GM19468 (cell line): ENCODE measurements around the gene COMMD10.

Experiments
- ATAC-seq: cut with Tn5 transposase; IDR thresholded peaks from one replicate; pipeline ENCODE4 v1.9.1; 2021; ENCODE audit warnings: mild to moderate bottlenecking, moderate library complexity, moderate number of reproducible peaks; ENCODE audit not compliant: unreplicated experiment; ENCODE audit errors: extremely low read depth

COMMD10 gene

DNA sequence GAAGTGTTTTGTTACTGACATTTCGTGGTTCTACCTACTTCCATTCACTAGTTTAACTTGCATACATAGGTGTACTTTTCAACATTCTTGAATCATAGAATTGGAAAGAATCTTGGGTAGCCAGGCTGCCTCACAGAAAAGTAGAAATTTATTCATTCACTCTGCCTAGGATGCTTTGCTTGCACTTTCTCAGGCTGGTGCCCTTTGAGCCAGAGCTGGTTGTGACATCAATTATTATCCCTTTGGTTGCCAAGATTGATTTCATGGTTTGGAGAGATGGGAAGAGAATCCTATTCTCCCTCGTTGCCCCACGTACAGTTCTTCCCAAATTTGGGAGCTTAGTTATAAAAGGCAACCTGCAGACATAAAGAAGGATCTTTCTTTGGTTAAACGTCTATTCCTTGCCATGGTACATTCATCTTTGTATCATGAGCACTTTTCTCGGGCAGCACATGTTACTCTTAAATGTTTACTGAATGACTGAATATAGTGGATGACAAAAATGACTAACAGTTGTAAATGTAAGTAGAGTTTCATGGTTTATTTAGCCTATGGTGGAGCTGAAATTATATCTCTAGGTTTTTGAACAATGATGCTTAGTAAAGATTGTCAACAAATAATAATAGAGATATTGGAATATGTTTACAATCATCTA lies 195.5 kb downstream of the COMMD10 start:
- no peak for ATAC-seq

DNA sequence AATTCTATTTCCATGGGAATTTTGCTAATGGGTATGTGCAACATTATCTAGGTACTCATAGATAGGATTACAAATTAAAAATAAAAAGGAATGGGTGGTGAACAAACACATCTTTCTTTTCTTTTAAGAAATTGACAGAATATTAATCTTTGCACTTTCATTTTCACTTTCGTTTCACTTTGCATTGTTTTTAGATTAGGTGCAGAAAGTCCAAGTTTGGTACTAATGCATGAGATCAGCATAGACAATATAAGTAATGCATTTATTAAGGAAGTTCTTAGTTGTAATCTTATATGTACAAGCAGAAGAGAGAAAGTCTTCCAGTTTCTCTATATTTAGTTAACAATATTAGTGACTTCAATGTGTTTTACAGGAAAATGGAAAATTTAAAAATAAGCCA lies 196.5 kb downstream of the COMMD10 start:
- ATAC-seq = no peak

DNA sequence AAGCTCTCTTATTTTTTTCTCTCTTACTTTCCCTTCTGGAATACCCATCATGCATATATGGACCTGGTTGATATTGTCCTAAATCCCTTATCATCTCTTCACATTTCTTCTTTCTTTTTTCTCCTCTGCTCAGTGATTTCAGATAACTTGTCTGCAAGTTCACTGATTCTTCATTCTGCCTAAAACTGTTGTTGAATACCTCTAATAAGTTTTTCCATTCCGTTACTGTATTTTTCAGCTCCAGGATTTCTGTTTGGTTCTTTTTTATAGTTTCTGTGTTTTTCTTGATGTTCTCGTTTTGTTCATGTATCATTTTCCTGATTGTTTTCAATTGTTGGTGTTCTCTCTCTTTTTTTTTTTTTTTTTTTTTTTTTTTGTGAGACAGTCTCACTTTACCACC lies 203.7 kb downstream of the COMMD10 start:
- no peak for ATAC-seq

DNA sequence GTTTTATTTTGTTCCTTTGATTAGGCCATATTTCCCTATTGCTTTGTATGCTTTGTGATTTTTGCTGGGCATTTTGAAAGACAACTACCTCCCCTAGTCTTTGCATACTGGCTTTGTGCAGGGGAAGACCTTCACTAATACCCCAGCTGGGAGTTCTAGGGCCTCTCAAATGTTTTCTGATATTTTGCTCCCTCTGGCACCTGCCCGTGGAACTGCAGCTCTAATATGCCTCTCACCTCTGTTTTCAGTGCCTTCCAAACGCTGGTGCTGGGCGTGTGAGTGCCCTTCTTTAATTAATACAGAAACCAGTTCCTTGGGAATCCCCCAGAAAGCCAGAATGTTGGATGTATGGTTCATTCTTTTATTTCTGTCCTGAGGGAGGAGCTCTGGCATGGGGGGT lies 204.5 kb downstream of the COMMD10 start:
- no peak for ATAC-seq

DNA sequence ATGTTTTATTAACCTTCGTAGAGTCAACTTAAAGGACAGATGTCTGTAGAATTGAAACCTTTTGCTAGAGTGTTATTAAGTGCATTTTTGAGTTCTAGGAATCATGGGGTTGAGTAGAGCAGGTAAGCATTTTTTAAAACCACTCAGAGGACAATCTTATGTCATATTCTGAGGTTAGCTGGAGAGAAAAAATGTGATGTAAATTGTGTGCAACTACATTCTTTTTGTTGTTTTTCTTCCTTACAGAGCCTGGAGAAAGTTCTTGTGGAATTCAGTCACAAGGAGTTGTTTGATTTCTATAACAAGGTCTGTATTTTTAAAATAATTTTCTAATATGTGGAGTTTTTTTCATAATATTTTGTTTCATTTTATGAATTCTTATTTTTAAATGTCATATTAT lies 206.4 kb downstream of the COMMD10 start:
- no peak for ATAC-seq

DNA sequence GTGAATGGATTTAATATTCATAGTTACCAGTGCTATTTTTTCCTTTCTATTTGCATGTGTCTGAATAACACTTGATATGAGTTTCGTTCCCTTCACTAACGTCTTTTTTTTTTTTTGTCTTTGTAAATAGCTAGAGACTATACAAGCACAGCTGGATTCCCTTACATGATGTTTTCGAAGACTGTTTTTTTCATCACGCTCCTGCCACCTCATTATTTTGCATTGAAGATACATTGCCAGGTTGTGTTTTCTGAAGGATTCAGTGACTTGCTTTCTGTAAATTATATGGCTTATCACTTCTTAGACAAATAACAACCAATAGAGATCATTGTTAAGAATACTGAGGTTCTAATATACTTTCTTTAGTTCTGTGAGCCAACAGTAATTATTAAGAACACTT lies 207.5 kb downstream of the COMMD10 start:
- no peak for ATAC-seq

DNA sequence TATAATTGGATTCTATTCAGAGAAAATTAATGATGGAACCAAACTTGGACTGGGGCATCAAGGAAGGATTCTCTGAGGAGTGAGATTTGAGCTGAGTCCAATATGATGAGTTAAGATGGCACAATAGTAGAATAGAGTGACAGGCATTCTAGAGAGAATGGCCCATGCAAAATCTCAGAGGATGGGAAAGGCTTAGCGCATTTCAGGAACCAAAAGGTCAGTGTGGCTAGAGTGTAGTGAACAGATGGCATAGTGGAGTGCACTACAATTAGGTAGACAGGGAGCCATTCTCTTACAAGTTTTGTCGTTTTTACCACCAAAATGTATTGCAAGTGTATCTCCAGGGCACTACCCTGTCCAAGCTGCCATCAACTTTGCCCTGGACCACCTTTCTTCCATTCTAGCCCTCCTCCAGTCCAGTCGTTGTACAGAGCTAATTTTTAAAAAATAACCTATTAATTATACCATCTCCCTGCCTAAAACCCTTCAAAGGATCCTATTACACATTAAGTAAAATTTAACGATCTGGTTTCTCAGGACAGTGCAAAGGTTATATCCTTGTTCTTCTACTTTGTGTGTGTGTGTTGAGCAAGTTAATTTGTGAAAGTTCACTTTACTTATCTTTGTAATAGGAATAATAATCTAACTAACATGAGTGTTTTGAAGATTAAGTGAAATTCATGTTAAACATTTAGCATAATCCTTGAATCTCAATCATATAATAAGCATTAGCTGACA lies 211.7 kb downstream of the COMMD10 start:
- ATAC-seq = no peak

DNA sequence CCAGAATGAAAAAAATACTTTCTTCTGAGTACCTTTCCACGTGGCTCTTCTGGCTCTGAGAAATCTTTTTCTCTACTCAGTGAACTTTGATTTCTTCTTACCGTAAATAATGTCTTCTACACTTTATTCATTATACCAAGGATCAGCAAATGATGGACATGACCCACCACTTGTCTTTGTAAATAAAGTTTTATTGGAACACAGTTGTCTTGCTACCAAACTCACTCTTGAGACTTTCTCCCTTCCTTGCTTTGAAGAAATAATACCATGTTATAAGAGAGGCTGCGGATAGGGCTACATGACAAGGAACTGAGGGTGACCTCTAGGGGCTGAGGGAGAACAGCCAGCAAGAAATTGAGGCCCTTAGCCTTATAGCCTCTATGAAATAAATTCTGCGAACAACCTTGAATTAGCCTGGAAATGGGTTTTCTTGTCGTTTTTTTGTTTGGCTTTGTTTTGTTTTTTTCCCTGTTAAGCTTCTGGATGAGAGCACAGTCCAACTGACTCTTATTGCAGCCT lies 212.5 kb downstream of the COMMD10 start:
- no peak for ATAC-seq

DNA sequence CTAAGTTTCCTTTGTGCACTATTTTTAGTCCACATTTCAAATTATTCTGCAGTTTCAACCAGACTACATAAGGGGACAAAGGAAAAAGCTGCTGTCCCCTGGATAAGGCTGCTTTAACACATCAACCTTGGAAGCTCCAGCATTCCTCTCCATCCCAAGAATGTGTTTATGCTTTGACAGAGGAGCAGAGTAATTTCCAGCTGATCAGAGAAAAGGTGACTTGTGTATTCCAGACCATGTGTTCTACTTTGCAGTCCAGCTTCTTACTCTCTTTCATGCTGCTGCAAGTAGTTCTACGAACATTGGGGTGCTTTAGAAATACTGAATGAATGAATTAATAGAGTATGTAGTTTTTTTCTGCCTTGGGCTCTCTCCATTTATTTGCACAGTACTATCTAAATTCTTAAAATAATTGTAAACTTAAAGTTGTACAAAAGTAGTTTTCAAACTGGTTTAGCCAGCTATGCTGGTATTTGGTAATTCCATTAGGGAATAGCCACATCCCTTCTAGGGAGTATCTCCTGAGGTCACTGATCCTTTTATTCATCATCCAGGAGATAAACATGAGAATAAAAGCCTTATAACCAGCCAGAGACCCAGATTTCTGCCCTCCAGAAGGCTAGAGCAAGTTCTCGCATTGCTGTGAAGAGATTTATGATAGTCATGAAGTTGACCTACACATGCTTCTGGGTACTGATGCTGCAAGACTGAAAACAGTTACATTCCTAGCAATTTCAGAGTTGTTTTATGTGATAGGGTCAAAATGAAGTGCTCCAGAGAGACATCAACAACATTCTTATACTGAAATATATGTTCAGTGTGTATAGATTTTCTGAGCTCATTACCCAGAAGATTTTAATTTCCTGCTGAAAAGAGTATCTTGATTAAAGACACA lies 215.2 kb downstream of the COMMD10 start:
- ATAC-seq = no peak

DNA sequence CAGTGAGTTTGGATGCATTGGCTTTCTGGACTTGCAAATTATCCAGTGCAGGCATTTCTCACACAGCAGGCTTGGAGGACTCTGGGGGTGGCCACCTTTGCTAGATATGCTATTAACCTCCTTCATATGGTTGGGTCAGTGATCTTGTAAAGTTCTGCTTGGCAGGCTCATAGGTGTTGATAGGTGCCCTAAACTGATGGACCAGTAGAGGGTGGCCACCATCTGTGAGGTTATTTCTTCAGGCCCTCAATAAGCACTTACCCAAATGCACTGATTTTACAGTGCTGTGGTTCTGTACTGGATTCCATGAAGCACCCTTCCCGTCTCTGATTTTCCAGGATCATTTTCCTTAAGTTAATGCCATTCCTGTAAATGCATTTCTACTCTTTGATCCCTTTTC lies 216.3 kb downstream of the COMMD10 start:
- ATAC-seq = no peak

DNA sequence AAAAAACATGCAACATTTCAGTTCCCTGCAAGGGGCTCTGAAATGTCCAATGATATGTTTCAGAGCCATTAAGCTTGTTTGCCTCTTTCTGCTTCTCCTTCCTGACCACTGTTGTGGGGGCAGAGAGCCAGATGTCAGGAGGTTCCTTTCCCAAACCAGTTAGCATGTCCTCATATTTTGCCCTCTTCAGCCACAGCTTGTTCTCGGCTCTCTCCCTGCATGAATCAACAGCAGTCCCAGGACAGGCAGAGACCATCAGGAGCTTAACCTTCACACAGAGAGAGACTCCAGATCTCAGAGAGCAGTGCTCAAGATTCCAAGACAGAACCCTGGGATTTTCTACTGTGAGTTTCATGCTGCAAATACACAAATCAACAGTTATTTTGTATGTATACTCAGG lies 218.5 kb downstream of the COMMD10 start:
- no peak for ATAC-seq

DNA sequence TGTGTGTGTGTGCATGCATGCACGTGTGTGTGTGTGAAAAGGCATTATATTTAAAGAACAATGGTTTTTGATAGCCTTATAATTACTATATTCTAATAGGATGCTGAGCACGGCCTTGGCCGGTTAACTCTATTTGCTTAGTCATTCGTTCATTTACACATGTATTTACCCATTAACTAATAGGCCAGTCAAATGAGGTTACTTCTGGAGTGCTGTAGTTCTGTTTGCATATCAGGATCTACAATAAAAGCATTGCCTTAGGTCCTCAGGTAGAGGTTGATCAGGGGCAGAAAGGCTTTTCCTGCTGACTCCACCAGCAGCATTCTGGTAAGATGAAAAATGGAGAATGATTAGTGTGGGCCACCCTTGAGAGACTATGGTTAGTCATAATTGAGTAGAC lies 219.0 kb downstream of the COMMD10 start:
- ATAC-seq = no peak

DNA sequence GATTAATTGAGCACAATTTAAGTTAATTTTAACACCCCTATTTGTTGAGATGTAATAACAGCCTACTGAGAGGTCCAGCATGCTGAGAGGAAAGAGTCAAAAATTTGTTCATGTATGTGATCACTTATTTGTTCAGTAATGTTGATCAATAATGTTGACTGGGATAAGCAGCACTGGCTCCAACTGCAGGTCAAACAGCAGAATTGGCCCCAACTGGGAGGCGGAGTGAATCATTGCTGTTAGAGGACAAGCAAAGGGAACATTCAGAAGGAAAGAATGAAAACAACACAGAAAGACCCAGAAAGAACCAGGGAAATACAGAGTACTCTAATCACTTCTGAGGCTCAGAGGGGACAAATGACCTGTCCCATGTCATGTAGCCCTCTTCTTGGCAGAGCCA lies 221.1 kb downstream of the COMMD10 start:
- no peak for ATAC-seq

DNA sequence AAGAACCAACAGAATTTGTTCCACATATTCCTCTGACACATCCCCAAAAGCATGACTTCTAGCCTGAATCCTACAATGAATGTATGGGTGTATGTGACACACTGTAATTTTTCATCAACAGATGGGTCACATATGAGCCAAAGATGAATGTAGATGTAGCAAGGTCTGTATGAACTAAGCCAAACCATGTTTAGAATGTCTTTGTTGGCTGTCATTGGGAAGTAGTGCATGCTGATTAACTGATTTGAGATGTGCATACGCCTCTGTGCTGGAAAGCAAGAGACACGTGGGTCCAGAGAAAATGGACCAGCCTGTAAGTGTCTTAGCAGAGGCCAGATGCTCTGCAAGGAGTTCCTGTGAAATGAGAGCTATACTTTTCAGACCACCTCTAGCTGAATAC lies 222.0 kb downstream of the COMMD10 start:
- ATAC-seq = no peak

DNA sequence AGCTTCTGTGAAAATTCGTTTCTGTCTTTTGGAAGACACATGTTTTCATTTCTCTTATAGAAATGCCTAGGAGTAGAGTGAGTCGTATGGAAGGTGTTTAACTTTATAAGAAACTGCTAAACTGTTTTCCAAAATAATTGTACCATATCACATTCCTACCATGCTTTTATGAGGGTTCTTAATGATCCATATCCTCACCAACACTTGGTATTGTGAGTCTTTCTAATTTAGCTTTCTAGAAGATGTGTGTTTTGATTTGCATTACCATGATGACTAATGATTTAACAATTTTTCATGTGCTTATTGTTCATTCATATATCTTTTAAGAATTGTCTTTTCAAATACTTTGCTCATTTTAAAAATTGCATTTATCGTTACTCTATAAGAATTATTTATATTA lies 223.6 kb downstream of the COMMD10 start:
- ATAC-seq = no peak

DNA sequence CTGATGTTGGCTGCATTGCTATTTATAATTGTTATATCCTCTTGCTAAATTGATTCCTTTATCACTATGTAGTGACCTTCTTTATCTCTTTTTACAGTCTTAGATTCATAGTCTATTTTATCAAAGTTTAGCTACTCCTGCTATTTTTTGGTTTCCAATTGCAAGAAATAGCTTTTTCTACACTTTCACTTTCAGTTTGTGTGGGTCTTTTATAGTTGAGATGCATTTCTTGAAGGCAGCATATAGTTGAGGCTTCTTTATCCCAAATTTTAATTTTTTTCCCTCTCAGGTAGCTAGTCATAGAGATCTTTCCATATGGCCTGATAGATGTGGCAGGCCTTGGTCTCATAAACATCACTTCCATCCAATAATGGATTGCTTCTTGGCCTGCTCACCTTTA lies 228.5 kb downstream of the COMMD10 start:
- ATAC-seq = no peak

DNA sequence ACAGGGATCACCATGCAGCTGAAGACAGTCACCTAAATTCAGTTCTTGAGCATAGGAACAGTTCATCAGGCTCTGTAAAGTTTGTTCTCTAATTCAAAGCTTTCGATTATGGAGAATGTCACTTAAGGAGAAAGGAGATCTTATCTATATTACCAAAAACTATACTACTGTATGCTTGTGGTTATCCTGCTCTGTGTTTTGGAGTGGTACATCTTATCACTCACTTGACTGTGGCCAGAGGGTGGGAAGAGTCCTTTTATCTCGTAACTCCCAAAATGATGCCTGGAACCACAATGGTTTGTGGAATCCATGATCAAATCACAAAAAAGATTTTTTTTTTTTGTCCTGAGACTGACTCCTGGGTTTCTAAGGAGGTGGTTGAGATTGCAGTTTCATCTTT lies 230.7 kb downstream of the COMMD10 start:
- ATAC-seq = no peak

DNA sequence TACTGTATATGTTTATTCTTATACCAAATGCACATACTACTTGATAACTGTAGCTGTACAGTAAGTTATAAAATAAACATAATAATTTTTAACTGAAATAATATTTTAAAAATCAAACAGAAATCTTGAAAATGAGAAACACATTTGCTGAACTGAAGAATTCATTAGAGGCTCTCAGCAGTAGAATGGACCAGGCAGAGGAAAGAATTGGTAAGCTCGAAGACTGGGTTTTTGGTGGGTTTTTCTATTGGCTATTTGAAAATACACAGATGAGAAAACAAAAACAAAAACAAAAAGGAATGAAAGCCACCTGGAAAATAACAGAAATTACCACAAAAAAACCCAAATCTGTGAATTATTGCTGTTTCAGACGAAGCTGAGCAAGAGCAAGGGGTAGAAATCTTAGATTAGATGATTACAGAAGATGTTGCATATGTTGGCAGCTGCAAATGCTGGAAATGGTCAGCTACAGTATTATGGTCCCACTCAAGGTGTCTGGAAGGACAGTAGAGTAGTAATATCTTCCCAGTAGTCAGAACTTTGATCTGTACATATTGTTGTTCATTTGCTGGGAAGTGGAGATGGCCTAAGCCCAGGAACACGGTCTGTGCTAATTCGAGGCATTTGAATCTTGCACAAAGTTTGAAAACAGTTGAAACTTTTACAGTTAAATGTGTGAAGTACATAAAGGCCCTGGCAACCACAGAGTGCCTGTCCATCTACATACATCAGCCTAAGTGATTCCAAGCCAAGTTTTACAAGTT lies 233.4 kb downstream of the COMMD10 start:
- ATAC-seq = no peak

DNA sequence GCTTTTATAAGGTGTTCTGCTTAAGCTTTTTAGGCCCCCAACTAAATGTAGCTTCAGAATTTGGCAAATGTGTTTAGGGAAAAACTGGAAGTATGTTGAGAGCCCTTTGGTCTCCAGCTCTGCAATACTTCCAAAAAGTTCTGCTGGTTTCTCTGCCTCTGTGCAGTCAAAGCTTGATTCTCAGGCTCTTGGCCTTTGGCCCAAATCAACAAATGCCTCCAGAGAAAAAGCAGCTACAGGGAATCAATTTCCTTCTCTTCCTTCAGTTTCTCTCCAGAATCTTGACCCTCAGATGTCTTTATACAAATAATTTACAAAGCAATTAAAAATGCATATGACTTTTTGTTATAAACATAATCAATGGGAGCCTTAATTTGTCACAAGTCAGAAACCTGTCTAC lies 235.7 kb downstream of the COMMD10 start:
- no peak for ATAC-seq

DNA sequence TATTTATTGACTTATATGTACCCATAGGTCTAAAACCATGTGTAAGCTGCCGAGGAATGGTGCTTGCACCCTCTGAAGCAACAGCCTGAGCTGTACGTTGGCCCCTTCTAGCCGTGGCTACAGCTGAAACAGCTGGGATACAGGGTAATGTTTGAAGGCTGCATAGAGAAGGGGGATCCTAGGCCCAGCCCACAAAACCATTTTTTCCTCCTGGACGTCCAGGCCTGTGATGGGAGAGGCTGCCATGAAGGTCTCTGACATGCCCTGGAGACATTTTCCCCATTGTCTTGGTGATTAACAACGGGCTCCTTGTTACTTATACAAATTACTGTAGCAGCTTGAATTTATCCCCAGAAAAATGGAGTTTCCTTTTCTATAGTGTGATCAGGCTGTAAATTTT lies 244.7 kb downstream of the COMMD10 start:
- no peak for ATAC-seq
